ENCODE results near the gene SLAMF1.
"Not testable (repeated sequence)": the region's sequence is repeated elsewhere in the genome, so short reads cannot be mapped to it uniquely, and the experiment has no call there.

The SLAMF1 gene

GRCh38 chr1:160560045-160560705, 86.7 kb downstream of the SLAMF1 start:
- no peak for DNase-seq (ENCODE audit: low read depth)

GRCh38 chr1:160559437-160559836, 87.4 kb downstream of the SLAMF1 start:
- DNase-seq (ENCODE audit: low read depth) = not testable (repeated sequence)

GRCh38 chr1:160558660-160559380, 88.0 kb downstream of the SLAMF1 start:
- DNase-seq (ENCODE audit: low read depth) = no peak
